Measurements from ENCODE around the gene SOX18. TPM values are rescaled to one million over a fixed set of nuclear protein-coding genes. Genes with fewer than 3 reads are reported as not detected.
A peak's percentile ranks its signal among the peaks of the same experiment; 100 is the strongest.

The SOX18 gene
- total and polyA plus RNA-seq, 2 of the 13 experiments (the other 11 are each of a cell fraction or from before 2014, with no cell fraction given): 1.6 to 1.9 TPM

GRCh38 chr20:64063389-64064144, 14.1 kb upstream of the SOX18 start (continued):
- TF ChIP-seq ZNF407 (CRISPR knock-in tag; IDR thresholded peaks at IDR 0.05; ENCODE audit: not compliant biosample characterization) (peak; percentile 76), ZNF83 (CRISPR knock-in tag; IDR thresholded peaks at IDR 0.05; ENCODE audit: borderline replicate concordance) (peak; percentile 22; the same call in 1 of the 2 replicates), PHF5A (CRISPR knock-in tag; IDR thresholded peaks at IDR 0.05; ENCODE audit: low read depth, unreplicated experiment) (no peak), ZNF678 (CRISPR knock-in tag; IDR thresholded peaks at IDR 0.05) (peak; percentile 15; the same call in 1 of the 2 replicates), NFKB2 (CRISPR knock-in tag; IDR thresholded peaks at IDR 0.05; ENCODE audit: borderline replicate concordance) (0 out of 2 replicates have a peak, but pooled peaks have one; percentile 13), AGO1 (IDR thresholded peaks at IDR 0.05; ENCODE audit: low read depth, low read length, poor library complexity, severe bottlenecking) (peak; percentile 98), ZNF710 (CRISPR knock-in tag; IDR thresholded peaks at IDR 0.05; ENCODE audit: borderline replicate concordance) (0 out of 2 replicates have a peak, but pooled peaks have one; percentile 53), ZNF576 (CRISPR knock-in tag; IDR thresholded peaks at IDR 0.05) (0 out of 2 replicates have a peak, but pooled peaks have one; percentile 21), SAP130 (CRISPR knock-in tag; IDR thresholded peaks at IDR 0.05; ENCODE audit: low read depth) (peak; percentile 68), MXD3 (CRISPR knock-in tag; IDR thresholded peaks at IDR 0.05) (0 out of 2 replicates have a peak, but pooled peaks have one; percentile 42), ZFP41 (CRISPR knock-in tag; IDR thresholded peaks at IDR 0.05; ENCODE audit: borderline replicate concordance) (peak; percentile 64; the same call in 1 of the 2 replicates), SMYD3 (CRISPR knock-in tag; IDR thresholded peaks at IDR 0.05) (0 out of 2 replicates have a peak, but pooled peaks have one; percentile 47), NFKBIZ (CRISPR knock-in tag; IDR thresholded peaks at IDR 0.05) (peak; percentile 71; the same call in 1 of the 2 replicates), MTA3 (CRISPR knock-in tag; IDR thresholded peaks at IDR 0.05) (peak; percentile 16; the same call in 1 of the 2 replicates), CBX5 (CRISPR knock-in tag; IDR thresholded peaks at IDR 0.05; ENCODE audit: borderline replicate concordance) (0 out of 2 replicates have a peak, but pooled peaks have one; percentile 14), KLF11 (CRISPR knock-in tag; IDR thresholded peaks at IDR 0.05) (peak; percentile 17; the same call in 1 of the 2 replicates), NCOR1 (IDR thresholded peaks at IDR 0.05; ENCODE audit: borderline replicate concordance, low read length) (peak; percentile 22; the same call in 1 of the 2 replicates)

All from HepG2 (cell line).